Chondrocyte (in vitro differentiated cells): ENCODE results near the gene TOP2B. TPM values are rescaled to one million over a fixed set of nuclear protein-coding genes. Genes with fewer than 3 reads are reported as not detected.

ENCODE experiments used
- DNase-seq: peaks from one replicate; pipeline ENCODE4 v3.0.0; 2021; ENCODE audit warnings: mixed read lengths, low spot score
- H3K27ac Mint-ChIP-seq: one replicate; pipeline ENCODE4 v1.8.0; 2021; ENCODE audit warnings: mild to moderate bottlenecking, moderate library complexity, mixed read lengths; ENCODE audit not compliant: unreplicated experiment
- H3K27me3 Mint-ChIP-seq: 2 replicates; pipeline ENCODE4 v1.8.0; 2021; ENCODE audit warnings: low read depth, mixed read lengths
- H3K36me3 Mint-ChIP-seq: 2 replicates; pipeline ENCODE4 v1.8.0; 2021; ENCODE audit warnings: low read depth, mixed read lengths
- H3K4me1 Mint-ChIP-seq: 2 replicates; pipeline ENCODE4 v1.8.0; 2021; ENCODE audit warnings: low read depth, mild to moderate bottlenecking, mixed read lengths
- H3K4me3 Mint-ChIP-seq: one replicate; pipeline ENCODE4 v1.8.0; 2021; ENCODE audit warnings: mild to moderate bottlenecking, moderate library complexity, mixed read lengths; ENCODE audit not compliant: unreplicated experiment
- H3K9me3 Mint-ChIP-seq: 2 replicates; pipeline ENCODE4 v1.8.0; 2021; ENCODE audit warnings: low read depth, mixed read lengths
- CTCF ChIP-seq: fragments of 200-600 bp; sonication (generic); IDR thresholded peaks from 2 replicates; pipeline ENCODE4 v1.5.0; 2021; ENCODE audit warnings: antibody characterized with exemption, mild to moderate bottlenecking, moderate library complexity
- total RNA-seq: library from RNA; stranded (reverse); gene quantifications from 3 replicates; pipeline ENCODE4 v1.2.1, GENCODE V29; 2021

The TOP2B gene
- total RNA-seq, 1 donor from 2014 or later = 80.9 TPM

- Mint-ChIP-seq H3K4me1 (peaks cover 54% of the 10 kb centered on the region), H3K4me3 (no peak overlapping the region), H3K9me3 (no peaks in the 10 kb centered on the region), H3K27ac (no peak overlapping the region), H3K27me3 (no peaks in the 10 kb centered on the region), H3K36me3 (no peaks in the 10 kb centered on the region)
- TF ChIP-seq CTCF = no peak
- no peak for DNase-seq
These were observed 9.0 kb downstream of the TOP2B start for GRCh38 chr3:25655659-25656058.

GRCh38 chr3:25654576-25654975 lies 10.1 kb downstream of the TOP2B start:
- Mint-ChIP-seq H3K4me3 (no peak overlapping the region), H3K27ac (no peak overlapping the region), H3K4me1 (peaks cover 52% of the 10 kb centered on the region), H3K9me3 (peaks cover under 1% of the 10 kb centered on the region), H3K27me3 (no peaks in the 10 kb centered on the region), H3K36me3 (peaks cover 3% of the 10 kb centered on the region)
- no peak for DNase-seq
- no peak for TF ChIP-seq CTCF

GRCh38 chr3:25653322-25653721 lies 11.4 kb downstream of the TOP2B start:
- Mint-ChIP-seq H3K4me1 (peaks cover 49% of the 10 kb centered on the region), H3K27ac (no peak overlapping the region), H3K9me3 (peaks cover 9% of the 10 kb centered on the region), H3K27me3 (no peaks in the 10 kb centered on the region), H3K36me3 (peaks cover 10% of the 10 kb centered on the region), H3K4me3 (no peak overlapping the region)
- DNase-seq = no peak
- no peak for TF ChIP-seq CTCF

- Mint-ChIP-seq H3K4me1 (peaks cover 53% of the 10 kb centered on the region), H3K4me3 (no peak overlapping the region), H3K9me3 (peaks cover 13% of the 10 kb centered on the region), H3K36me3 (peaks cover 13% of the 10 kb centered on the region), H3K27ac (no peak overlapping the region), H3K27me3 (no peaks in the 10 kb centered on the region)
- TF ChIP-seq CTCF = no peak
- DNase-seq = no peak
These were observed 11.8 kb downstream of the TOP2B start for GRCh38 chr3:25652921-25653320.

- H3K9me3 Mint-ChIP-seq = peaks cover 13% of the 10 kb centered on the region
- H3K4me1 Mint-ChIP-seq = peaks cover 41% of the 10 kb centered on the region
- H3K27ac Mint-ChIP-seq = no peak overlapping the region
- no peak for DNase-seq
- TF ChIP-seq CTCF = no peak
- H3K4me3 Mint-ChIP-seq = no peak overlapping the region
- peaks cover 13% of the 10 kb centered on the region for H3K36me3 Mint-ChIP-seq
- H3K27me3 Mint-ChIP-seq = no peaks in the 10 kb centered on the region
These were observed 15.5 kb downstream of the TOP2B start for GRCh38 chr3:25648925-25649830.
